ENCODE results near the gene RAD51B. TPM values are rescaled to one million over a fixed set of nuclear protein-coding genes. Genes with fewer than 3 reads are reported as not detected.

RAD51B gene
- total and polyA plus RNA-seq, 9 of the 15 experiments (the other 6 are each of a cell fraction or from before 2014, with no cell fraction given): 8.5 to 17.3 (median 11.3) TPM

DNA sequence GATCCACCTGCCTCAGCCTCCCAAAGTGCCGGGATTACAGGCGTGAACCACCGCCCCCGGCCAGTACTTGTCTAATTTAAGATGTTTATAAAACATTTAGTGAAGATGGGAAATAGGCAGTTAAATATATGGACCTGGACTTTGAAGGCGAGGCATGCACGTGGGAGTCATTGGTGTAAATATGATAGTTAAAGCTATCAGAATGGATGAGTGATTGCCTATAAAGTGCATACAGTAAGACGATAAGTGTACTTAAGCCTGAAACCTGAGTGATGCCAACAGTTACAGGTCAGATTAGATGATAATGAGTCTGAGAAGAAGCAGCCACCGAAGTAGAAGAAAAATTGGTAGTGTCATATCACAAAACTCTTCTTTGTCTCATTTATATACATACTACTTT is 11.5 kb downstream of the RAD51B start:
- ChIA-PET CTCF (ENCODE audit: low intra/inter-chr PET ratio) (no interaction called here), POLR2A (no interaction called here)
- no peaks in the 10 kb centered on the region for H3K9me3 ChIP-seq (replicated peaks; ENCODE audit: control insufficient read depth, insufficient read depth, low read depth, low read length)
- intact Hi-C loops (cut with micrococcal nuclease): no loop called here
- H3K4me2 ChIP-seq (ENCODE audit: insufficient read depth, low read length): no peak overlapping the region
- no peak for TF ChIP-seq SMAD2 (IDR thresholded peaks at IDR 0.05; ENCODE audit: low read depth, low read length)
- no peak for TF ChIP-seq PRPF4 (IDR thresholded peaks at IDR 0.05; ENCODE audit: insufficient read depth, low read depth, low read length, poor library complexity, severe bottlenecking)
- TF ChIP-seq, protein P1, sequence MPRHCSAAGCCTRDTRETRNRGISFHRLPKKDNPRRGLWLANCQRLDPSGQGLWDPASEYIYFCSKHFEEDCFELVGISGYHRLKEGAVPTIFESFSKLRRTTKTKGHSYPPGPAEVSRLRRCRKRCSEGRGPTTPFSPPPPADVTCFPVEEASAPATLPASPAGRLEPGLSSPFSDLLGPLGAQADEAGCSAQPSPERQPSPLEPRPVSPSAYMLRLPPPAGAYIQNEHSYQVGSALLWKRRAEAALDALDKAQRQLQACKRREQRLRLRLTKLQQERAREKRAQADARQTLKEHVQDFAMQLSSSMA (CRISPR knock-in tag; IDR thresholded peaks at IDR 0.05): no peak
- TF ChIP-seq ZNF197 (CRISPR knock-in tag; IDR thresholded peaks at IDR 0.05; ENCODE audit: low read depth): no peak
- TF ChIP-seq DPF2 (IDR thresholded peaks at IDR 0.05): no peak
- no peak for TF ChIP-seq MTA3 (IDR thresholded peaks at IDR 0.05; ENCODE audit: borderline replicate concordance)
- no peaks in the 10 kb centered on the region for H3K9me1 ChIP-seq (ENCODE audit: control insufficient read depth, insufficient read depth, low read length)
- no TSS peak for BruUV-seq (replicated peaks)
- no peak overlapping the region for H3K4me3 ChIP-seq
- no peak for FAIRE-seq
- in situ Hi-C loops (cut with MboI): no loop called here
- no peaks in the 10 kb centered on the region for H4K20me1 ChIP-seq (replicated peaks; ENCODE audit: control insufficient read depth, insufficient read depth, low read length)
- no peak for DNase-seq (ENCODE audit: extremely low read depth in 1 of 4, low spot score in 3 of 4)
- H3K4me1 ChIP-seq (replicated peaks in 1 of 2; ENCODE audit: control insufficient read depth in 2 of 2, insufficient read depth in 2 of 2, low read length in 2 of 2): no peaks in the 10 kb centered on the region
- H2AFZ ChIP-seq (ENCODE audit: low read depth, low read length): no peak overlapping the region
- H3K36me3 ChIP-seq (ENCODE audit: control insufficient read depth, insufficient read depth, low read length): peaks cover 16% of the 10 kb centered on the region; the same call in 1 of the 3 replicates
- whole genome bisulfite sequencing (ENCODE audit: insufficient coverage, low coverage, missing lambda C conversion rate): 75% methylated on average over 8 of the region's 8 CpGs
- no peaks in the 10 kb centered on the region for H3K79me2 ChIP-seq (ENCODE audit: control insufficient read depth, insufficient read depth, low read length)
- H3K27me3 ChIP-seq (ENCODE audit: control insufficient read depth in 2 of 2, insufficient read depth in 2 of 2, low read length in 2 of 2): no peaks in the 10 kb centered on the region
- no peak for ATAC-seq
- H3K27ac ChIP-seq (ENCODE audit: extremely low read depth, low read depth, low read length): no peak overlapping the region
- no peak overlapping the region for H3K9ac ChIP-seq (ENCODE audit: insufficient read depth in 1 of 2, low read depth in 2 of 2, low read length in 2 of 2)

DNA sequence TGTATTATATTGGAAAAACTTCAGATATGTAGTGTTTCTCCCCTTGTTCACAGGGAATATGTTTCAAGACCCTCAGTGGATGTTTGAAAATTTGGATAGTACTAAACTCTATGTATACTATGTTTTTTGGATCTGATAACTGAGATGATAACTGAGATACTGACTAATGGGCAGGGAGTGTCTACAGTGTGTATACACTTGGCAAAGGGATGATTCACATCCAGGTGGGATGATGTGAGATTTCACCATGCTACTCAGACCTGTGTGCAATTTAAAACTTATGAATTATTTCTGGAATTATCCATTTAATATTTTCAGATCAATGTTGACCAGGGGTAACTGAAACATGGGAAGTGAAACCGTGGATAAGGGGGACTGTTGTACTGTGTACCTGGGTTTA is 13.8 kb downstream of the RAD51B start:
- no peak for ATAC-seq

More for the DNA sequence above, 13.8 kb downstream of the RAD51B start:
- peaks cover 16% of the 10 kb centered on the region; the same call in 1 of the 3 replicates for H3K36me3 ChIP-seq (ENCODE audit: control insufficient read depth, insufficient read depth, low read length)
- no peak for FAIRE-seq
- no peak overlapping the region for H3K4me3 ChIP-seq
- BruUV-seq (replicated peaks): no TSS peak
- no peaks in the 10 kb centered on the region for H3K9me3 ChIP-seq (replicated peaks; ENCODE audit: control insufficient read depth, insufficient read depth, low read depth, low read length)
- H3K27me3 ChIP-seq (ENCODE audit: control insufficient read depth in 2 of 2, insufficient read depth in 2 of 2, low read length in 2 of 2): no peaks in the 10 kb centered on the region
- WGBS (ENCODE audit: insufficient coverage, low coverage, missing lambda C conversion rate): 38% methylated on average over 1 of the region's 1 CpG
- no peak overlapping the region for H3K9ac ChIP-seq (ENCODE audit: insufficient read depth in 1 of 2, low read depth in 2 of 2, low read length in 2 of 2)
- intact Hi-C loops (cut with micrococcal nuclease): no loop called here
- H3K9me1 ChIP-seq (ENCODE audit: control insufficient read depth, insufficient read depth, low read length): no peaks in the 10 kb centered on the region
- H3K4me1 ChIP-seq (replicated peaks in 1 of 2; ENCODE audit: control insufficient read depth in 2 of 2, insufficient read depth in 2 of 2, low read length in 2 of 2): no peaks in the 10 kb centered on the region
- no peak overlapping the region for H3K4me2 ChIP-seq (ENCODE audit: insufficient read depth, low read length)
- TF ChIP-seq MYC (IDR thresholded peaks at IDR 0.05; ENCODE audit: low read depth, low read length): no peak
- TF ChIP-seq MYC (CRISPR knock-in tag; IDR thresholded peaks at IDR 0.05; ENCODE audit: borderline replicate concordance, low read depth): no peak
- no peak for TF ChIP-seq ZNF830 (CRISPR knock-in tag; IDR thresholded peaks at IDR 0.05)
- TF ChIP-seq, protein P2, sequence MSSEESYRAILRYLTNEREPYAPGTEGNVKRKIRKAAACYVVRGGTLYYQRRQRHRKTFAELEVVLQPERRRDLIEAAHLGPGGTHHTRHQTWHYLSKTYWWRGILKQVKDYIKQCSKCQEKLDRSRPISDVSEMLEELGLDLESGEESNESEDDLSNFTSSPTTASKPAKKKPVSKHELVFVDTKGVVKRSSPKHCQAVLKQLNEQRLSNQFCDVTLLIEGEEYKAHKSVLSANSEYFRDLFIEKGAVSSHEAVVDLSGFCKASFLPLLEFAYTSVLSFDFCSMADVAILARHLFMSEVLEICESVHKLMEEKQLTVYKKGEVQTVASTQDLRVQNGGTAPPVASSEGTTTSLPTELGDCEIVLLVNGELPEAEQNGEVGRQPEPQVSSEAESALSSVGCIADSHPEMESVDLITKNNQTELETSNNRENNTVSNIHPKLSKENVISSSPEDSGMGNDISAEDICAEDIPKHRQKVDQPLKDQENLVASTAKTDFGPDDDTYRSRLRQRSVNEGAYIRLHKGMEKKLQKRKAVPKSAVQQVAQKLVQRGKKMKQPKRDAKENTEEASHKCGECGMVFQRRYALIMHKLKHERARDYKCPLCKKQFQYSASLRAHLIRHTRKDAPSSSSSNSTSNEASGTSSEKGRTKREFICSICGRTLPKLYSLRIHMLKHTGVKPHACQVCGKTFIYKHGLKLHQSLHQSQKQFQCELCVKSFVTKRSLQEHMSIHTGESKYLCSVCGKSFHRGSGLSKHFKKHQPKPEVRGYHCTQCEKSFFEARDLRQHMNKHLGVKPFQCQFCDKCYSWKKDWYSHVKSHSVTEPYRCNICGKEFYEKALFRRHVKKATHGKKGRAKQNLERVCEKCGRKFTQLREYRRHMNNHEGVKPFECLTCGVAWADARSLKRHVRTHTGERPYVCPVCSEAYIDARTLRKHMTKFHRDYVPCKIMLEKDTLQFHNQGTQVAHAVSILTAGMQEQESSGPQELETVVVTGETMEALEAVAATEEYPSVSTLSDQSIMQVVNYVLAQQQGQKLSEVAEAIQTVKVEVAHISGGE (CRISPR knock-in tag; IDR thresholded peaks at IDR 0.05): no peak
- H2AFZ ChIP-seq (ENCODE audit: low read depth, low read length): no peak overlapping the region
- H4K20me1 ChIP-seq (replicated peaks; ENCODE audit: control insufficient read depth, insufficient read depth, low read length): no peaks in the 10 kb centered on the region
- H3K79me2 ChIP-seq (ENCODE audit: control insufficient read depth, insufficient read depth, low read length): no peaks in the 10 kb centered on the region
- ChIA-PET POLR2A (interaction anchor here (0.6 to 0.7 kb wide), 4 partner anchors 14 to 447 kb away, joined by 3 to 5 read pairs (median 3); partner anchors contain the start of genes RAD51B and ZFYVE26), CTCF (ENCODE audit: low intra/inter-chr PET ratio) (no interaction called here)
- no peak for DNase-seq (ENCODE audit: extremely low read depth in 1 of 4, low spot score in 3 of 4)
- no peak overlapping the region for H3K27ac ChIP-seq (ENCODE audit: extremely low read depth, low read depth, low read length)
- in situ Hi-C loops (cut with MboI): no loop called here

Measured in K562 (cell line).